ENCODE results near the gene AADACL4.

DNA sequence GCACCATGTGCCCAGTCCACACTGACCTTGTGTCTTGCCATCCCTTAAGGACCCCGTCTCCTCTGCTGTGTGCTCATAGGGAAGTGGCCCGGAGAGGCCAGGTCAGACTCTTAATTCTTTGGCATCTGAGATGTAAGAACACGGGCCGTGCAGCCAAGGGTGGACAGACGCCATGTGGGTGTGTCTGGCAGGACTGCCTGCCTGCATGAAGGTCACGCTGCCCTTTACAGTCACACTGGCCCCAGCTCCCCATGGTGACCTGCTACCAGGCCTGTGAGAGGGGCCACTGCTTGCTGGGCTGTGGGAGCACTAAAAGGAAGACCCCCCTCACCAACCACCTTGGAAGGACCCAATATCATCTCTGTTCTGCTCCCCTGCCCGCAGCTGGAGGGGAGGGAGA, 43.5 kb upstream of the AADACL4 start:
- TF ChIP-seq, protein P1, sequence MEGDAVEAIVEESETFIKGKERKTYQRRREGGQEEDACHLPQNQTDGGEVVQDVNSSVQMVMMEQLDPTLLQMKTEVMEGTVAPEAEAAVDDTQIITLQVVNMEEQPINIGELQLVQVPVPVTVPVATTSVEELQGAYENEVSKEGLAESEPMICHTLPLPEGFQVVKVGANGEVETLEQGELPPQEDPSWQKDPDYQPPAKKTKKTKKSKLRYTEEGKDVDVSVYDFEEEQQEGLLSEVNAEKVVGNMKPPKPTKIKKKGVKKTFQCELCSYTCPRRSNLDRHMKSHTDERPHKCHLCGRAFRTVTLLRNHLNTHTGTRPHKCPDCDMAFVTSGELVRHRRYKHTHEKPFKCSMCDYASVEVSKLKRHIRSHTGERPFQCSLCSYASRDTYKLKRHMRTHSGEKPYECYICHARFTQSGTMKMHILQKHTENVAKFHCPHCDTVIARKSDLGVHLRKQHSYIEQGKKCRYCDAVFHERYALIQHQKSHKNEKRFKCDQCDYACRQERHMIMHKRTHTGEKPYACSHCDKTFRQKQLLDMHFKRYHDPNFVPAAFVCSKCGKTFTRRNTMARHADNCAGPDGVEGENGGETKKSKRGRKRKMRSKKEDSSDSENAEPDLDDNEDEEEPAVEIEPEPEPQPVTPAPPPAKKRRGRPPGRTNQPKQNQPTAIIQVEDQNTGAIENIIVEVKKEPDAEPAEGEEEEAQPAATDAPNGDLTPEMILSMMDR (IDR thresholded peaks at IDR 0.05), result no peak
- TF ChIP-seq, protein P2, sequence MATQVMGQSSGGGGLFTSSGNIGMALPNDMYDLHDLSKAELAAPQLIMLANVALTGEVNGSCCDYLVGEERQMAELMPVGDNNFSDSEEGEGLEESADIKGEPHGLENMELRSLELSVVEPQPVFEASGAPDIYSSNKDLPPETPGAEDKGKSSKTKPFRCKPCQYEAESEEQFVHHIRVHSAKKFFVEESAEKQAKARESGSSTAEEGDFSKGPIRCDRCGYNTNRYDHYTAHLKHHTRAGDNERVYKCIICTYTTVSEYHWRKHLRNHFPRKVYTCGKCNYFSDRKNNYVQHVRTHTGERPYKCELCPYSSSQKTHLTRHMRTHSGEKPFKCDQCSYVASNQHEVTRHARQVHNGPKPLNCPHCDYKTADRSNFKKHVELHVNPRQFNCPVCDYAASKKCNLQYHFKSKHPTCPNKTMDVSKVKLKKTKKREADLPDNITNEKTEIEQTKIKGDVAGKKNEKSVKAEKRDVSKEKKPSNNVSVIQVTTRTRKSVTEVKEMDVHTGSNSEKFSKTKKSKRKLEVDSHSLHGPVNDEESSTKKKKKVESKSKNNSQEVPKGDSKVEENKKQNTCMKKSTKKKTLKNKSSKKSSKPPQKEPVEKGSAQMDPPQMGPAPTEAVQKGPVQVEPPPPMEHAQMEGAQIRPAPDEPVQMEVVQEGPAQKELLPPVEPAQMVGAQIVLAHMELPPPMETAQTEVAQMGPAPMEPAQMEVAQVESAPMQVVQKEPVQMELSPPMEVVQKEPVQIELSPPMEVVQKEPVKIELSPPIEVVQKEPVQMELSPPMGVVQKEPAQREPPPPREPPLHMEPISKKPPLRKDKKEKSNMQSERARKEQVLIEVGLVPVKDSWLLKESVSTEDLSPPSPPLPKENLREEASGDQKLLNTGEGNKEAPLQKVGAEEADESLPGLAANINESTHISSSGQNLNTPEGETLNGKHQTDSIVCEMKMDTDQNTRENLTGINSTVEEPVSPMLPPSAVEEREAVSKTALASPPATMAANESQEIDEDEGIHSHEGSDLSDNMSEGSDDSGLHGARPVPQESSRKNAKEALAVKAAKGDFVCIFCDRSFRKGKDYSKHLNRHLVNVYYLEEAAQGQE (IDR thresholded peaks at IDR 0.05; ENCODE audit: insufficient read depth in 1 of 2, low read depth in 2 of 2, low read length in 1 of 2), result no peak
- TF ChIP-seq TCF7L2 (IDR thresholded peaks at IDR 0.05; ENCODE audit: low read depth, low read length) (no peak), SIN3A (IDR thresholded peaks at IDR 0.05; ENCODE audit: borderline replicate concordance, insufficient read depth, low read depth, low read length) (no peak), POLR2AphosphoS5 (IDR thresholded peaks at IDR 0.05; ENCODE audit: low read depth, low read length) (no peak)

All from Panc1 (cell line).